GM12878 (cell line): ENCODE results near the gene CFAP45. TPM values are rescaled to one million over a fixed set of nuclear protein-coding genes. Genes with fewer than 3 reads are reported as not detected.

Experiments
- ATAC-seq: fragments of 200-7000 bp; cut with Tn5 transposase; 3 replicates; pipeline ENCODE4 v1.9.1; 2020; ENCODE audit warnings: mild to moderate bottlenecking, moderate library complexity
- BruUV-seq: library from RNA; stranded (reverse); fragments of 400-500 nt; replicated peaks from 2 replicates; lab custom pipeline; 2021; lab: Mats Ljungman, UMichigan
- CTCF ChIA-PET: fragments of 300-600 bp; sonication (Branson Sonifier 250); formaldehyde crosslinking; extraction: SDS; loops from one replicate; lab custom pipeline; 2021; ENCODE audit warnings: inconsistent platforms; lab: Yijun Ruan, JAX
- POLR2A ChIA-PET: fragments of 350-600 bp; formaldehyde crosslinking; extraction: SDS; loops from one replicate; lab custom pipeline; 2021; ENCODE audit warnings: inconsistent platforms; lab: Charles Lee
- RAD21 ChIA-PET: fragments of 300-600 bp; sonication (Branson Sonifier 250); formaldehyde crosslinking; loops from one replicate; lab custom pipeline; 2023; ENCODE audit warnings: antibody characterized with exemption; ENCODE audit not compliant: unreplicated experiment; lab: Charles Lee
- SMC1A ChIA-PET: fragments of 300-600 bp; sonication (Branson Sonifier 250); formaldehyde crosslinking; loops from one replicate; lab custom pipeline; 2023; ENCODE audit not compliant: unreplicated experiment, uncharacterized antibody; lab: Charles Lee
- DNase-seq: peaks from one replicate; pipeline ENCODE4 v3.0.0-alpha.2; 2011; ENCODE audit warnings: low read depth, low spot score
- FAIRE-seq: peaks from 3 replicates; lab custom pipeline; 2011; peaks lifted over from hg19 to GRCh38; lab: Jason Lieb, UNC
- H2AFZ ChIP-seq: 2 replicates; pipeline ENCODE4 v1.6.0; 2011; ENCODE audit warnings: low read depth, low read length, control low read depth; ENCODE audit not compliant: control insufficient read depth
- H3K27ac ChIP-seq: 2 replicates; pipeline ENCODE4 v1.5.1; 2011; ENCODE audit warnings: control low read depth; ENCODE audit not compliant: control insufficient read depth, insufficient read depth
- H3K27me3 ChIP-seq, 2 experiments: replicated peaks in 1 of 2; 2 replicates each; pipeline versions ENCODE4 v1.6.0 to v1.6.1; 2011; ENCODE audit warnings: low read length in 1 of 2; ENCODE audit not compliant: control insufficient read depth in 2 of 2, insufficient read depth in 2 of 2
- H3K36me3 ChIP-seq, 2 experiments: 2 replicates each; pipeline ENCODE4 v1.5.1; 2011; ENCODE audit warnings: low read length in 1 of 2; ENCODE audit not compliant: control insufficient read depth in 2 of 2, insufficient read depth in 2 of 2
- H3K4me1 ChIP-seq: 2 replicates; pipeline ENCODE4 v1.6.1; 2011; ENCODE audit warnings: mild to moderate bottlenecking, low read length, moderate library complexity, mixed read lengths; ENCODE audit not compliant: control insufficient read depth, insufficient read depth
- H3K4me2 ChIP-seq: 2 replicates; pipeline ENCODE4 v1.6.0; 2011; ENCODE audit warnings: control low read depth; ENCODE audit not compliant: control insufficient read depth, insufficient read depth
- H3K4me3 ChIP-seq: fragments of 200-600 bp; sonication (generic); 2 replicates; pipeline ENCODE4 v1.5.1; 2016
- H3K79me2 ChIP-seq: 2 replicates; pipeline ENCODE4 v1.6.0; 2011; ENCODE audit warnings: low read length; ENCODE audit not compliant: control insufficient read depth, insufficient read depth
- H3K9ac ChIP-seq: 2 replicates; pipeline ENCODE4 v1.8.0; 2011; ENCODE audit warnings: low read length, control low read depth, mixed read lengths; ENCODE audit not compliant: control insufficient read depth, insufficient read depth
- H3K9me3 ChIP-seq: replicated peaks from 3 replicates; pipeline ENCODE4 v1.5.1; 2011; ENCODE audit warnings: mild to moderate bottlenecking, low read length; ENCODE audit not compliant: control insufficient read depth, insufficient read depth
- H4K20me1 ChIP-seq: 2 replicates; pipeline ENCODE4 v1.6.0; 2011; ENCODE audit not compliant: control insufficient read depth, insufficient read depth
- ASH2L ChIP-seq: fragments of 300-600, 200-600 bp; sonication (generic); IDR thresholded peaks from 2 replicates; pipeline ENCODE4 v1.6.1; 2017; ENCODE audit warnings: low read depth, mild to moderate bottlenecking, borderline replicate concordance
- CHD4 ChIP-seq: fragments of 200-600 bp; sonication (generic); IDR thresholded peaks from 2 replicates; pipeline ENCODE4 v1.6.1; 2016; ENCODE audit warnings: mild to moderate bottlenecking
- CTCF ChIP-seq, 3 experiments: IDR thresholded peaks in 2 of 3; conservative IDR thresholded peaks in 1 of 3; 2 replicates each; pipeline ENCODE4 v1.5.1; 2011; ENCODE audit warnings: low read depth in 3 of 3, low read length in 3 of 3, mild to moderate bottlenecking in 3 of 3, control low read depth in 2 of 3, moderate library complexity in 2 of 3, inconsistent platforms in 1 of 3, mixed read lengths in 1 of 3; ENCODE audit not compliant: control insufficient read depth in 2 of 3, insufficient read depth in 1 of 3; ENCODE audit errors: extremely low read depth in 1 of 3
- KLF5 ChIP-seq: fragments of 450-650 bp; IDR thresholded peaks from 2 replicates; pipeline ENCODE4 v1.6.1; 2014; ENCODE audit warnings: mild to moderate bottlenecking; ENCODE audit not compliant: partially characterized antibody
- MTA3 ChIP-seq: IDR thresholded peaks from 2 replicates; pipeline ENCODE4 v1.6.1; 2012; ENCODE audit warnings: low read length, inconsistent platforms, borderline replicate concordance
- PML ChIP-seq: IDR thresholded peaks from 2 replicates; pipeline ENCODE4 v1.6.1; 2012; ENCODE audit warnings: low read length, inconsistent platforms
- RAD21 ChIP-seq: IDR thresholded peaks from 2 replicates; pipeline ENCODE4 v1.6.1; 2011; ENCODE audit warnings: mild to moderate bottlenecking, low read depth, low read length, moderate library complexity; ENCODE audit not compliant: insufficient read depth
- RBBP5 ChIP-seq: fragments of 200-600 bp; sonication (generic); conservative IDR thresholded peaks from 2 replicates; pipeline ENCODE4 v1.6.1; 2016
- RCOR1 ChIP-seq: conservative IDR thresholded peaks from 2 replicates; pipeline ENCODE4 v1.6.1; 2012; ENCODE audit warnings: low read depth, low read length, improper control_type of control experiment
- TCF12 ChIP-seq: IDR thresholded peaks from 2 replicates; pipeline ENCODE4 v1.6.1; 2011; ENCODE audit warnings: low read depth, mild to moderate bottlenecking, low read length
- WGBS: methylation state at CpG from one replicate; pipeline ENCODE4 v1.1.6; 2016; ENCODE audit warnings: low lambda C conversion rate; ENCODE audit not compliant: insufficient replicate concordance, insufficient coverage; ENCODE audit errors: missing lambda C conversion rate; 5-methylcytosine and 5-hydroxymethylcytosine counted together
- in situ Hi-C: fragments of 300-500 bp; cut with MboI; formaldehyde crosslinking; loops from 9 replicates; pipeline ENCODE4 v1.14.3; 2018; ENCODE audit warnings: mixed read lengths
- intact Hi-C: fragments of 100-400 bp; cut with micrococcal nuclease; formaldehyde crosslinking; loops from one replicate; pipeline ENCODE4 v1.14.2; 2022; ENCODE audit not compliant: unreplicated experiment
- polyA plus RNA-seq, 11 experiments: library from polyadenylated mRNA; depleted of rRNA in 4 of 11; unstranded in 6 of 11; stranded (reverse) in 5 of 11; fragments of >200 nt; fragmentation: Nextera tagmentation in 4 of 11; fragmentation: Illumina TruSeq in 1 of 11; extraction: Ambion mirVana in 4 of 11; extraction: Trizol in 1 of 11; gene quantifications; 1 replicate in 1 of 11; 2 replicates in 10 of 11; pipeline versions ENCODE4 v1.2.1 to v1.2.3, GENCODE V29; 2011 to 2016; ENCODE audit warnings: inconsistent platforms in 2 of 11, missing spikeins in 2 of 11, low read depth in 1 of 11
- total RNA-seq, 4 experiments: library from RNA; depleted of rRNA in 3 of 4; stranded (reverse); fragments of >200 nt in 3 of 4; fragmentation: Illumina TruSeq in 1 of 4; extraction: Trizol in 1 of 4; gene quantifications; 2 replicates each; pipeline versions ENCODE4 v1.2.1 to v1.2.3, GENCODE V29; 2013 to 2021

Gene CFAP45
- total and polyA plus RNA-seq, 10 of the 15 experiments (the other 5 are each of a cell fraction or from before 2014, with no cell fraction given) = 0.43 to 0.91 (median 0.67) TPM

GRCh38 chr1:159830722-159831121, 69.2 kb downstream of the CFAP45 start:
- in situ Hi-C loops = no loop called here
- RAD21 ChIA-PET = interaction anchor here (1.1 to 1.5 kb wide), 2 partner anchors 32 to 60 kb away, joined by 3 to 7 read pairs; no protein-coding TSS in a partner anchor
- ATAC-seq = no peak
- no peaks in the 10 kb centered on the region for H4K20me1 ChIP-seq
- CTCF ChIA-PET = interaction anchor here (0.6 to 16.1 kb wide), 3 partner anchors 11 to 593 kb away, joined by 3 to 178 read pairs (median 4); partner anchors contain the start of gene FCRL6
- H3K4me2 ChIP-seq = no peak overlapping the region
- BruUV-seq = no TSS peak
- TF ChIP-seq RAD21 (no peak), RCOR1 (no peak), CHD4 (no peak), KLF5 (no peak), TCF12 (no peak), PML (no peak), ASH2L (no peak), CTCF (IDR thresholded peaks at IDR 0.05 in 2 of 3, conservative IDR thresholded peaks at IDR 0.05 in 1 of 3; ENCODE audit: control insufficient read depth in 2 of 3, extremely low read depth in 1 of 3, insufficient read depth in 1 of 3, low read depth in 3 of 3, low read length in 3 of 3) (no peak), MTA3 (no peak), RBBP5 (no peak)
- no peaks in the 10 kb centered on the region for H3K27me3 ChIP-seq
- peaks cover 2% of the 10 kb centered on the region; the same call in 1 of the 3 replicates for H3K9me3 ChIP-seq
- intact Hi-C loops = no loop called here
- H3K4me3 ChIP-seq = no peak overlapping the region
- H3K4me1 ChIP-seq = peaks cover 34% of the 10 kb centered on the region
- H3K36me3 ChIP-seq = no peaks in the 10 kb centered on the region
- WGBS = 72% methylated on average over 8 of the region's 8 CpGs
- no peaks in the 10 kb centered on the region for H3K79me2 ChIP-seq
- POLR2A ChIA-PET = no interaction called here
- no peak overlapping the region for H3K27ac ChIP-seq
- no peak for DNase-seq
- SMC1A ChIA-PET = interaction anchor here (0.9 to 3.5 kb wide), 7 partner anchors 9 to 64 kb away, joined by 3 to 13 read pairs (median 4); no protein-coding TSS in a partner anchor
- FAIRE-seq = no peak
- no peak overlapping the region for H2AFZ ChIP-seq
- H3K9ac ChIP-seq = no peak overlapping the region
